Measurements from ENCODE around the gene GALNT17. TPM values are rescaled to one million over a fixed set of nuclear protein-coding genes. Genes with fewer than 3 reads are reported as not detected.

GALNT17 gene
- total RNA-seq, 5 donors from 2014 or later (not counting 1 experiment from before 2014, with no cell fraction given): 0.09 to 0.20 TPM; not detected in 3

DNA sequence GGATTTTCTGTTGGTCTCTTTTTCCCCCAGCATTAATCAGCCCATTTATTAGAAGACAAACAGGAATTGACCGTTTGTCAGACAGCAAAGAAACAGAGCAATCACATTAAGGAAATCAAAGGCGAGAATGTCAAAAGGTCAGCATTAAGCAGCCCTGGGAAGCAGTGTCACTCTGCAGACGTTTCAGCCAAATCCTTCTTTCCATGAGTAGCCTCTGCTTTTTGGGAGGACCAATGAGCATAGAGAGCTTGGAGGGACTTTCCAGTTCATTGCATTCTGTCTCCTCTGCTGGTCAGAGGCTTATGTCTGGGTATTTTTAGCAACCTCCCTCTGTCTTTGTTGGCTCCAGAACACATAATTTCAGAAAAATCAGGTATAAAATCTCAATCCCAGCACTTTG lies 481.4 kb downstream of the GALNT17 start:
- Mint-ChIP-seq H3K27me3 (no peaks in the 10 kb centered on the region), H3K4me1 (no peaks in the 10 kb centered on the region), H3K4me3 (no peak overlapping the region), H3K9me3 (peaks cover 7 to 13% (median 13%) of the 10 kb centered on the region in 3 donors), H3K36me3 (no peaks in the 10 kb centered on the region), H3K27ac (no peak overlapping the region)
- CTCF ChIA-PET: no interaction called here
- Histone ChIP-seq H3K9me3 (no peaks in the 10 kb centered on the region), H3K27me3 (replicated peaks in 1 of 2; ENCODE audit: control insufficient read depth in 2 of 2, extremely low read depth in 1 of 2, insufficient read depth in 2 of 2, low read length in 1 of 2) (no peaks in the 10 kb centered on the region), H3K4me1 (ENCODE audit: control insufficient read depth in 1 of 2, extremely low read depth in 1 of 2, insufficient read depth in 2 of 2, low read length in 2 of 2) (no peaks in the 10 kb centered on the region), H3K36me3 (ENCODE audit: control insufficient read depth in 2 of 2, extremely low read depth in 1 of 2, insufficient read depth in 1 of 2, low read length in 1 of 2) (no peaks in the 10 kb centered on the region), H3K27ac (ENCODE audit: low read length) (no peak overlapping the region), H3K4me3 (ENCODE audit: control insufficient read depth in 1 of 2, extremely low read depth in 1 of 2, low read length in 1 of 2) (no peak overlapping the region)
- ATAC-seq (replicated peaks in 1 of 4): no peak
- DNase-seq: no peak
- WGBS (ENCODE audit: insufficient coverage): 33% methylated on average over 2 of the region's 3 CpGs
- POLR2A ChIA-PET: no interaction called here

DNA sequence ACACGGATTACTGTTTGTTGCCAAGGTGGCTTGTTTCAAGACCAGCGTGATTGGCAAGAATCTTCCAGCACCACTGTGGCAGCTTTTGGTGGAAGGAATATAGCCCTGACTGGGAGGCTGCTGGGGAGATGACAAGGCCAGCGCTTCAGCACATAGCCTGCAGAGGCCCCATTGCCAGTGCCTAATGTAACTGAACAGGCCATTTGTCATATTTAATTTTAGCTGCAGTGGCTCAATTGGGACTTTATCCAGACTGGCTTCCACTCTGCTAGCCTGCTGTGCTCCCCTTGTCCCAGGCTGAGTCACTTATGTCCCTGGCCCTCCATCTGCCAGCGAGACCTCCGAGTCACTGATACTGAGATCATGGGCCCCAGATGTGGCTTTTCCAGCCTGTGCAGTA lies 483.1 kb downstream of the GALNT17 start:
- DNase-seq (no peak), ATAC-seq (replicated peaks in 1 of 4) (no peak)
- no peaks in the 10 kb centered on the region for H3K27me3 Mint-ChIP-seq
- H3K27ac Mint-ChIP-seq: no peak overlapping the region
- Histone ChIP-seq H3K27me3 (replicated peaks in 1 of 2; ENCODE audit: control insufficient read depth in 2 of 2, extremely low read depth in 1 of 2, insufficient read depth in 2 of 2, low read length in 1 of 2) (no peaks in the 10 kb centered on the region), H3K9me3 (no peaks in the 10 kb centered on the region), H3K4me3 (ENCODE audit: control insufficient read depth in 1 of 2, extremely low read depth in 1 of 2, low read length in 1 of 2) (no peak overlapping the region), H3K27ac (ENCODE audit: low read length) (no peak overlapping the region), H3K36me3 (ENCODE audit: control insufficient read depth in 2 of 2, extremely low read depth in 1 of 2, insufficient read depth in 1 of 2, low read length in 1 of 2) (no peaks in the 10 kb centered on the region), H3K4me1 (ENCODE audit: control insufficient read depth in 1 of 2, extremely low read depth in 1 of 2, insufficient read depth in 2 of 2, low read length in 2 of 2) (no peaks in the 10 kb centered on the region)
- ChIA-PET CTCF (no interaction called here), POLR2A (no interaction called here)
- H3K4me3 Mint-ChIP-seq: no peak overlapping the region
- H3K4me1 Mint-ChIP-seq: no peaks in the 10 kb centered on the region
- no peaks in the 10 kb centered on the region for H3K36me3 Mint-ChIP-seq
- 96% methylated on average over 4 of the region's 5 CpGs for WGBS (ENCODE audit: insufficient coverage)
- peaks cover 8 to 9% (median 9%) of the 10 kb centered on the region in 3 donors for H3K9me3 Mint-ChIP-seq

DNA sequence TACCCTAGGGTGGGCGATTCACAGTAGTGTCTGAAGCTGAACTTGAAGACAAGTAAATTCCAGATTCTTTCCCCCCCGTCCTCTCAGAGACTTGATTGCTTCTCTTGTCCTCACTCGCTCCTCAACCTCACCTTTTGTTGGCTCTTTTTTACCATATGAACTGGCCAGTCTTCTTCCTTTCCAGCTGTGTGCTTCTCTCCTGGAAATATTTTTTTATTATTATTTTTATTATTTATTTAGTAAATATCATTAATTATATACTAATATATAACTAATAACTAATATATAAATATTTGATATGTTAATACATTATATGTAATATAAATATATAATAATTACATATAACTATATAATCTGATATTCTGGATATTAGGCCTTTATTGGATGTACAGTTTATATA lies 484.3 kb downstream of the GALNT17 start:
- no peak overlapping the region for H3K4me3 Mint-ChIP-seq
- DNase-seq (no peak), ATAC-seq (replicated peaks in 1 of 4) (no peak)
- no peaks in the 10 kb centered on the region for H3K4me1 ChIP-seq (ENCODE audit: control insufficient read depth in 1 of 2, extremely low read depth in 1 of 2, insufficient read depth in 2 of 2, low read length in 2 of 2)
- no CpG with 5 or more reads among the region's 3 CpGs for WGBS (ENCODE audit: insufficient coverage)
- no peak overlapping the region for H3K27ac Mint-ChIP-seq
- ChIA-PET CTCF (no interaction called here), POLR2A (no interaction called here)
- H3K36me3 ChIP-seq (ENCODE audit: control insufficient read depth in 2 of 2, extremely low read depth in 1 of 2, insufficient read depth in 1 of 2, low read length in 1 of 2): no peaks in the 10 kb centered on the region
- H3K27me3 ChIP-seq (replicated peaks in 1 of 2; ENCODE audit: control insufficient read depth in 2 of 2, extremely low read depth in 1 of 2, insufficient read depth in 2 of 2, low read length in 1 of 2): no peaks in the 10 kb centered on the region
- no peaks in the 10 kb centered on the region for H3K4me1 Mint-ChIP-seq
- no peaks in the 10 kb centered on the region for H3K36me3 Mint-ChIP-seq
- no peak overlapping the region for H3K4me3 ChIP-seq (ENCODE audit: control insufficient read depth in 1 of 2, extremely low read depth in 1 of 2, low read length in 1 of 2)
- H3K27me3 Mint-ChIP-seq: no peaks in the 10 kb centered on the region
- H3K9me3 ChIP-seq: no peaks in the 10 kb centered on the region
- no peak overlapping the region for H3K27ac ChIP-seq (ENCODE audit: low read length)
- peaks cover 5 to 11% (median 9%) of the 10 kb centered on the region in 3 donors for H3K9me3 Mint-ChIP-seq

DNA sequence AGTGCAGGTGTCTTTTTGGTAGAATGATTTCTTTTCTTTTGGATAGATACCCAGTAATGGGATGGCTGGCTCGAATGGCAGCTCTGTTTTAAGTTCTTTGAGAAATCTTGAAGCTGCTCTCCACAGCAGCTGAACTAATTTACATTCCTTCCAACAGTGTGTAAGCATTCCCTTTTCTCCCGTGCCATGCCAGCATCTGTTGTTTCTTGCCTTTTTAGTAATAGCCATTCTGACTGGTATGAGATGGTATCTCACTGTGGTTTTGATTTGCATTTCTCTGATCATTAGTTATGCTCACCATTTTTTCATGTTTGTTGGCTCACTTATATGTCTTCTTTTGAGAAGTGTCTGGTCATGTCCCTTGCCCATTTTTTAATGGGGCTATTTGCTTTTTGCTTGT lies 486.3 kb downstream of the GALNT17 start:
- H3K4me1 Mint-ChIP-seq: no peaks in the 10 kb centered on the region
- no peak overlapping the region for H3K27ac ChIP-seq (ENCODE audit: low read length)
- no peak overlapping the region for H3K4me3 Mint-ChIP-seq
- ATAC-seq (replicated peaks in 1 of 4) (no peak), DNase-seq (no peak)
- POLR2A ChIA-PET: no interaction called here
- no peaks in the 10 kb centered on the region for H3K36me3 ChIP-seq (ENCODE audit: control insufficient read depth in 2 of 2, extremely low read depth in 1 of 2, insufficient read depth in 1 of 2, low read length in 1 of 2)
- peaks cover 3 to 12% (median 4%) of the 10 kb centered on the region in 3 donors for H3K9me3 Mint-ChIP-seq
- H3K4me1 ChIP-seq (ENCODE audit: control insufficient read depth in 1 of 2, extremely low read depth in 1 of 2, insufficient read depth in 2 of 2, low read length in 2 of 2): no peaks in the 10 kb centered on the region
- CTCF ChIA-PET: no interaction called here
- no peaks in the 10 kb centered on the region for H3K27me3 Mint-ChIP-seq
- H3K9me3 ChIP-seq: no peaks in the 10 kb centered on the region
- no peaks in the 10 kb centered on the region for H3K27me3 ChIP-seq (replicated peaks in 1 of 2; ENCODE audit: control insufficient read depth in 2 of 2, extremely low read depth in 1 of 2, insufficient read depth in 2 of 2, low read length in 1 of 2)
- WGBS (ENCODE audit: insufficient coverage): no CpG with 5 or more reads among the region's 2 CpGs
- H3K36me3 Mint-ChIP-seq: no peaks in the 10 kb centered on the region
- H3K27ac Mint-ChIP-seq: no peak overlapping the region
- H3K4me3 ChIP-seq (ENCODE audit: control insufficient read depth in 1 of 2, extremely low read depth in 1 of 2, low read length in 1 of 2): no peak overlapping the region

DNA sequence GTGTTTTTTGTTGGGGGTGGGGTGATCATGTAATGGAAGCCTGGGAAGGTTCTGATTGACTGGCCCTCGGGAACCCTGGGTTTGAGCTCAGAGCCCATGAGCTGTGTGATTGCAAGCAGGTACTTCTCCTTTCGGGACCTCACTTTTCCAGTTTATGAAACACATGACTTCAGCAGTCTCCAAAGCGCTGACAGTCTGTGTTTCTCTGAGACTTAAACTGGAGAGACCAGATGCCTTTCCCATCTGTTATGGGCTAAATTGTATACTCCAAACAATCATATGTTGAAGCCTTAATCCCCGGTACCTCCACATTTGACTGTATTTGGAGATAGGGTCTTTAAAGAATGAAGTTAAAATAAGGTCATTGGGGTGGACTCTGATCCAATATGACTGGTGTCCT lies 493.6 kb downstream of the GALNT17 start:
- no peak overlapping the region for H3K27ac Mint-ChIP-seq
- POLR2A ChIA-PET: no interaction called here
- no peaks in the 10 kb centered on the region for H3K27me3 Mint-ChIP-seq
- no peaks in the 10 kb centered on the region for H3K36me3 Mint-ChIP-seq
- no peak for DNase-seq
- Histone ChIP-seq H3K27ac (ENCODE audit: low read length) (no peak overlapping the region), H3K27me3 (replicated peaks in 1 of 2; ENCODE audit: control insufficient read depth in 2 of 2, extremely low read depth in 1 of 2, insufficient read depth in 2 of 2, low read length in 1 of 2) (no peaks in the 10 kb centered on the region), H3K36me3 (ENCODE audit: control insufficient read depth in 2 of 2, extremely low read depth in 1 of 2, insufficient read depth in 1 of 2, low read length in 1 of 2) (no peaks in the 10 kb centered on the region), H3K9me3 (no peaks in the 10 kb centered on the region), H3K4me3 (ENCODE audit: control insufficient read depth in 1 of 2, extremely low read depth in 1 of 2, low read length in 1 of 2) (no peak overlapping the region), H3K4me1 (ENCODE audit: control insufficient read depth in 1 of 2, extremely low read depth in 1 of 2, insufficient read depth in 2 of 2, low read length in 2 of 2) (no peaks in the 10 kb centered on the region)
- 83% methylated on average over 1 of the region's 4 CpGs for WGBS (ENCODE audit: insufficient coverage)
- no peaks in the 10 kb centered on the region for H3K4me1 Mint-ChIP-seq
- H3K4me3 Mint-ChIP-seq: no peak overlapping the region
- CTCF ChIA-PET: no interaction called here
- peaks cover 3 to 19% (median 4%) of the 10 kb centered on the region in 3 donors for H3K9me3 Mint-ChIP-seq
- ATAC-seq (replicated peaks in 1 of 4): no peak

DNA sequence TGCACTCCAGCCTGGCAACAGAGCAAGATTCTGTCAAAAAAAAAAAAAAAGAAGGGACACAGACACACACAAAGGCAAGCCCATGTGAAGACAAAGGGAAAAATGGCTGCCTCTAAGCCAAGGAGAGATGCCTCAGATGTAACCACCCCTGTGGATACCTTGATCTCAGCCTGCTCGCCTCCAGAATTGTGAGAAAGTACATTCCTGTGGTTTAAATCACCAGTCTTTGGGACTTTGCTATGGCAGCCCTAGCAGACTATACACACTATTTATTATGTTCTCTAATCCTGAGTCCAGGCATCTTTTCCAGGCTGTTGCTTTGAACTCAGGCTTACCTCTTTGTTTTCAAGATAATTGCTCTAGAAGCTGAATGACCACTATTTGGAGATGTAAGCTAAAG lies 494.3 kb downstream of the GALNT17 start:
- H3K27me3 Mint-ChIP-seq: no peaks in the 10 kb centered on the region
- H3K36me3 ChIP-seq (ENCODE audit: control insufficient read depth in 2 of 2, extremely low read depth in 1 of 2, insufficient read depth in 1 of 2, low read length in 1 of 2): no peaks in the 10 kb centered on the region
- POLR2A ChIA-PET: no interaction called here
- no peaks in the 10 kb centered on the region for H3K9me3 ChIP-seq
- peaks cover 1 to 17% (median 7%) of the 10 kb centered on the region in 3 donors for H3K9me3 Mint-ChIP-seq
- no peak overlapping the region for H3K4me3 Mint-ChIP-seq
- no peak for ATAC-seq (replicated peaks in 1 of 4)
- no peak overlapping the region for H3K27ac Mint-ChIP-seq
- CTCF ChIA-PET: no interaction called here
- no peaks in the 10 kb centered on the region for H3K36me3 Mint-ChIP-seq
- no peak overlapping the region for H3K27ac ChIP-seq (ENCODE audit: low read length)
- no peaks in the 10 kb centered on the region for H3K4me1 Mint-ChIP-seq
- DNase-seq: no peak
- 71% methylated on average over 1 of the region's 1 CpG for WGBS (ENCODE audit: insufficient coverage)
- no peaks in the 10 kb centered on the region for H3K4me1 ChIP-seq (ENCODE audit: control insufficient read depth in 1 of 2, extremely low read depth in 1 of 2, insufficient read depth in 2 of 2, low read length in 2 of 2)
- no peak overlapping the region for H3K4me3 ChIP-seq (ENCODE audit: control insufficient read depth in 1 of 2, extremely low read depth in 1 of 2, low read length in 1 of 2)
- peaks cover 0 to 1% of the 10 kb centered on the region in 2 experiments for H3K27me3 ChIP-seq (replicated peaks in 1 of 2; ENCODE audit: control insufficient read depth in 2 of 2, extremely low read depth in 1 of 2, insufficient read depth in 2 of 2, low read length in 1 of 2)

DNA sequence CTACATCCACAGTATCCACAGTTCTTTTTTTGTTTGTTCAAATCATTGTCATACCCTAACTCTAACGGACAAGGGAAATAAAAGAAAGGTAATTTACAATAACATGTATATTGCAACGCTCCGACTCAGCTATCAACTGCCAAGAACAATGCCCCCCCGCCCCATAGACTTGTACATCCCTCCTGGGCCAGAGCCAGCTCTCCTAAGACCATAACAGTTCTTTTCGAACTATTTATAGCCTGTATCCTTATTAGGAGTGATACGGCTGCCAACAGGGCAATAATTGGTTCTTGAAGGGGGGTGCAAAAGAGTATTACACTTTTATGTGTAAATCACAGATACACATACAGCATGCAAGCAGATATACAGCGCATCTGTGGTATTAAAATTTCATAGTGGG lies 495.7 kb downstream of the GALNT17 start:
- no peak for DNase-seq
- no peaks in the 10 kb centered on the region for H3K36me3 ChIP-seq (ENCODE audit: control insufficient read depth in 2 of 2, extremely low read depth in 1 of 2, insufficient read depth in 1 of 2, low read length in 1 of 2)
- no peaks in the 10 kb centered on the region for H3K9me3 ChIP-seq
- H3K27ac Mint-ChIP-seq: no peak overlapping the region
- peaks cover 0 to 2% of the 10 kb centered on the region in 2 experiments for H3K27me3 ChIP-seq (replicated peaks in 1 of 2; ENCODE audit: control insufficient read depth in 2 of 2, extremely low read depth in 1 of 2, insufficient read depth in 2 of 2, low read length in 1 of 2)
- H3K4me1 Mint-ChIP-seq: no peaks in the 10 kb centered on the region
- POLR2A ChIA-PET: no interaction called here
- H3K4me3 Mint-ChIP-seq: no peak overlapping the region
- no peak for ATAC-seq (replicated peaks in 1 of 4)
- no peaks in the 10 kb centered on the region for H3K4me1 ChIP-seq (ENCODE audit: control insufficient read depth in 1 of 2, extremely low read depth in 1 of 2, insufficient read depth in 2 of 2, low read length in 2 of 2)
- no peak overlapping the region for H3K4me3 ChIP-seq (ENCODE audit: control insufficient read depth in 1 of 2, extremely low read depth in 1 of 2, low read length in 1 of 2)
- H3K9me3 Mint-ChIP-seq: peaks cover 0 to 16% (median 7%) of the 10 kb centered on the region in 3 donors
- no peak overlapping the region for H3K27ac ChIP-seq (ENCODE audit: low read length)
- no peaks in the 10 kb centered on the region for H3K27me3 Mint-ChIP-seq
- CTCF ChIA-PET: no interaction called here
- H3K36me3 Mint-ChIP-seq: no peaks in the 10 kb centered on the region
- no CpG with 5 or more reads among the region's 7 CpGs for WGBS (ENCODE audit: insufficient coverage)
